HG03378 (cell line): ENCODE data around the gene KDM6B.
"Not testable (repeated sequence)": the region's sequence is repeated elsewhere in the genome, so short reads cannot be mapped to it uniquely, and the experiment has no call there.

Experiments
- ATAC-seq: cut with Tn5 transposase; IDR thresholded peaks from one replicate; pipeline ENCODE4 v1.9.1; 2021; ENCODE audit warnings: mild to moderate bottlenecking, moderate library complexity; ENCODE audit not compliant: unreplicated experiment

The KDM6B gene, protein sequence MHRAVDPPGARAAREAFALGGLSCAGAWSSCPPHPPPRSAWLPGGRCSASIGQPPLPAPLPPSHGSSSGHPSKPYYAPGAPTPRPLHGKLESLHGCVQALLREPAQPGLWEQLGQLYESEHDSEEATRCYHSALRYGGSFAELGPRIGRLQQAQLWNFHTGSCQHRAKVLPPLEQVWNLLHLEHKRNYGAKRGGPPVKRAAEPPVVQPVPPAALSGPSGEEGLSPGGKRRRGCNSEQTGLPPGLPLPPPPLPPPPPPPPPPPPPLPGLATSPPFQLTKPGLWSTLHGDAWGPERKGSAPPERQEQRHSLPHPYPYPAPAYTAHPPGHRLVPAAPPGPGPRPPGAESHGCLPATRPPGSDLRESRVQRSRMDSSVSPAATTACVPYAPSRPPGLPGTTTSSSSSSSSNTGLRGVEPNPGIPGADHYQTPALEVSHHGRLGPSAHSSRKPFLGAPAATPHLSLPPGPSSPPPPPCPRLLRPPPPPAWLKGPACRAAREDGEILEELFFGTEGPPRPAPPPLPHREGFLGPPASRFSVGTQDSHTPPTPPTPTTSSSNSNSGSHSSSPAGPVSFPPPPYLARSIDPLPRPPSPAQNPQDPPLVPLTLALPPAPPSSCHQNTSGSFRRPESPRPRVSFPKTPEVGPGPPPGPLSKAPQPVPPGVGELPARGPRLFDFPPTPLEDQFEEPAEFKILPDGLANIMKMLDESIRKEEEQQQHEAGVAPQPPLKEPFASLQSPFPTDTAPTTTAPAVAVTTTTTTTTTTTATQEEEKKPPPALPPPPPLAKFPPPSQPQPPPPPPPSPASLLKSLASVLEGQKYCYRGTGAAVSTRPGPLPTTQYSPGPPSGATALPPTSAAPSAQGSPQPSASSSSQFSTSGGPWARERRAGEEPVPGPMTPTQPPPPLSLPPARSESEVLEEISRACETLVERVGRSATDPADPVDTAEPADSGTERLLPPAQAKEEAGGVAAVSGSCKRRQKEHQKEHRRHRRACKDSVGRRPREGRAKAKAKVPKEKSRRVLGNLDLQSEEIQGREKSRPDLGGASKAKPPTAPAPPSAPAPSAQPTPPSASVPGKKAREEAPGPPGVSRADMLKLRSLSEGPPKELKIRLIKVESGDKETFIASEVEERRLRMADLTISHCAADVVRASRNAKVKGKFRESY (N-terminal part only)

DNA sequence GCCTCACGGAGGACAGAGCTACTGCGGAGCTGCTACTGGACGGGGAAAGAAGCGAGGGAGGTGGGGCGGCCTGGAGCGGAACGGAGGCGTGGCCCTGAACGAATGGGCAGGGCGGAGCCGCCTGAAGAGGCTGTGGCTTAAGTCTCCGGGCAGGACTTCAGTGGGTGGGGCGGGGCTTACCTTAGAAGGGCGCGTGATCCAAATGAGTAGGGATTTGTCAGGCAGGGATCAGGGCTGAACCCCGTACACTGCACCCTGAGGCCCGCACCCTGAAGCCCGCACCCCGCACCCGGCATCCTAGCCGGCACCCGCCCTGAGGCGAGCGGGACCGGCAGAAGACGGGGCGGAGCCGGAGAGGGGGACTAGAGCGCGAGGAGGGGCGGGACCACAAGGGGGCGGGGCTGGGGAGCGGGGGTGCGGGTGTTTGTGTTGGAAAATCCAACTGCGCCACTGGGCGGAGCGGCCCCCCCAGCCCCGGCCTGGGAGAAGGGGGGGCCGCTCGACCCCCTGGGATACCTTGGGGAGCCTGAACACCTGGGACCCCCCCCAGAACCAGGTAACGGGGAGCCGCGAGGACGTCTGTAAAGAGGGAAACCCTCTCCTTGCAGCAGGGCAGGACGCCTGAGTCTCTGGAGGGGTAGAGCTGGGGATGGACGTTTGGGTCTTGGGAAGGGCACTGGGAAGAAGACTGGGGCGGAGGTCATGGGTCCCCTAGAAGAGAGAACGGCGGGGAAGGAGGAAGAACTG is at the start of gene KDM6B:
Gene KDM6B, plus strand, starts transcription at position 423 of the 747 bp plus-strand sequence. CDS start 11,338 bp downstream, outside the sequence.
- ATAC-seq, result no peak

DNA sequence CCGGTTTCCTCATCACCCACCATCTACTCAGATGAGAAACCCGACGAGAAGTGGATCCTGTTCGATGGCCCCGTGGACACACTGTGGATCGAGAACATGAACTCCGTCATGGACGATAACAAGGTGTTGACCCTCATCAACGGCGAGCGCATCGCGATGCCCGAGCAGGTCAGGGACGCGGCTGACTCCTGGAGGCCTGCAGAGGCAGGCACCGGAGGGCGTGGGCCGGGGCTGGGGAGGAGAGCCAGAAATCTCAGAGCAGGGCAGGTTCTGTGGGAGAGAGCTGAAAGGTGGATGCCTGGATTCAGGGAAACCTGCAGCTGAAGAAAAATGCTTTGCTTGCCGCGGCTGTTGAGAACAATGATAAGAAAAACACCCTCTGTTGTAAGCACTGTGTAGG is 47.2 kb upstream of the KDM6B start:
- no peak for ATAC-seq

DNA sequence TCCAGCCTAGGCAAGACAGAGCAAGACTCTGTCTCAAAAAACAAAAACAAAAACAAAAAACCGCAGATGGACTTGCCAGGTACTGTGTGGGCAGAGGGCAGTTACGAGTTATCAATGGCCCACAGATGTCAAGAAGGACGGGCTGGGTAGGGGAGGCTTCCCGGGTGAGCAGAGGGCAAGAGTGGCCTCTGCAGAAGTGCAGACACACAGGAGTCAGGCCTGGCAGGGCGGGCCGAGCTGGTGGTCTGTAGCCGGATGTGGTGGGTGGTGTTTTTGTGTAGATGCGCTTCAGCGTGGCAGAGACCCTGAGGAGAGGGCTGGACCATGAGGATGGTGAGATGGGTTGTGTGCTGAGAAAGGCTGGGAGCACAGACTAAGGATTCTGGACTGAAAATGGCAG is 44.9 kb upstream of the KDM6B start:
- ATAC-seq, result no peak

DNA sequence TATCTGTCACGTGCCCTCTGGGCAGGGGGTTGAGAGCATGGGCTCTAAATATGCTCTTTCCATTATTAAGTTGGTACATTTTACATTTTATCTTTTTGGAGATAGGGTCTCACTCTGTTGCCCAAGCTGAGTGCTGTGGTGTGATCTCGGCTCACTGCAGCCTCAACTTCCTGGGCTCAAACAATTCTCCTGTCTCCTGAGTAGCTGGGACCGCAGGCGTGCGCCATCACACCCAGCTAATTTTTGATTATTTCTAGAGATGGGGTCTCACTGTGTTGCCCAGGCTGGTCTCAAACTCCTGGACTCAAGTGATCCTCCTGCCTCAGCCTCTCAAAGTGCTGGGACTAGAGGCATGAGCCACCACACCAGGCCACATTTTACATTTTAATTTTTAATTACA is 43.9 kb upstream of the KDM6B start:
- ATAC-seq, result no peak

DNA sequence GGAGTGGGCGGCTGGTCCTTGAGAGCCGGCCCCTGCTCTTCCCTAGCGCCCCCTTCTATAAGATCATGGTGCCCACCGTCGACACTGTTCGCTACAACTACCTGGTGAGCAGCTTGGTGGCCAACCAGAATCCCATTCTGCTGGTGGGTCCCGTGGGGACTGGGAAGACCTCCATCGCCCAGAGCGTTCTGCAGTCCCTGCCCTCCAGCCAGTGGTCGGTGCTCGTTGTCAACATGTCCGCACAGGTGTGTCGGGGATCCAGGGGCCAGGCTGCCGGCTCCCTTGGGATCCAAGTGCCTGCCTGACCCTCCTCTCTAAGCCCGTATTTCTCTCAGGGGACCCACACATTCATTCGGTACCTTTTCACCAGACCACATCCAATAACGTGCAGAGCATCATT is 41.4 kb upstream of the KDM6B start:
- ATAC-seq, result no peak

DNA sequence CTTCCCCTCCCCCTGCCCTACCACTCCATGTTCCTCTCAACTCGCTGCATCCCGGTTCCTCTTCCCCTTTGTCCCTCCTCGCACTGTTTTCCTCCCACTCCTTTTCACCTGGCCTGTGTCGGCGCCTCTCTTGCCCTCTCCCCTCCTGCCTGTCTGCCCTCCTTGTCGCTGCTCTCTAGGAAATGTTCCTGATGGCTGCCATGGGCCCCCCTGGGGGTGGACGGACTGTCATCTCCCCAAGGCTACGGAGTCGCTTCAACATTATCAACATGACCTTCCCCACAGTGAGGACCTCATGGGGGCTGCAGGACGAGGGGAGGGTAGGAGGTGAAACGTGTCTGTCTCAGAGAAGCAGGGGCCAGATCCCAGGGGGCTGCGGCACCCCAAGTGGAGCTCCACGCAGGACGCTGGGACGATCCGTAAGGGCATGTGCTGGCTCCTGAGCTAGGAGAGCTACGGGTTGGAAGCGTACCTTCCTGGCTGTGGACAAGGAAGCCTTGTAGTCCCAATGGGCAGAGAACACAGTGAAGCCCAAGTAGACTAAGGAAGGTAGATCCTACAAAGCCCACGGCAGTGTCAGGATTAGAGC is 39.8 kb upstream of the KDM6B start:
- ATAC-seq, result no peak

DNA sequence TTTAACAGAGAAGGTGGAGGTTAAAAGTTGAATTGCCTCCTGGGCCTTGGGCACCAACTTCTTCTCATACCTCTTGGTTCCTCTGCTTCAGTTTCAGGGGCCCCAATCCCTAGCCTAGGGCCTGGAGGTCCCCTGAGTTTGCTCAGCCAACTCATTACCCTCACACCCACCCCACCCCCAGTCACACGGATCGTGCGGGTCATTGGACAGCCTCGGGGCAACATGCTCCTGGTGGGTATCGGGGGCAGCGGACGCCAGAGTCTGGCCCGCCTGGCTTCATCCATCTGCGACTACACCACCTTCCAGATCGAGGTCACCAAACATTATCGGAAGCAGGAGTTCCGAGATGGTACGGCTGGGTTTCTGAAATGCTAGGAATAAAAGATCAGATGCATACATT is 36.0 kb upstream of the KDM6B start:
- ATAC-seq, result no peak

DNA sequence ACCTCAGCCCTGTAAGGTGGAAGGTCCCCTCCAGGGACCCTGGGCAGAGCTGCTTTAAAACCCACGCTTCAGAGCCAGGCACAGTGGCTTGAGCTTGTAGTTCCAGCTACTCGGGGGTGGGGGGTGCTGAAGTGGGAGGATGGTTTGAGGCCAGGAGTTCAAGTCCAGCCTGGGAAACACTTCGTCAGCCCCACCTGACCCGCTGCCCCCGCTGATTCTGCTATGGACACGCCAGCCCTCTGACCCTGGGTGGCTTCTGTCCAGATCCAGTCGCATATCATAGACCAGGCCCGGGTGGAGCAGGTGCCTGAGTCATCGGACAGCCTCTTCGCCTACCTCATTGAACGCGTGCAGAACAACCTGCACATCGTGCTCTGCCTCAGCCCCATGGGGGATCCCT is 35.2 kb upstream of the KDM6B start:
- ATAC-seq, result no peak

DNA sequence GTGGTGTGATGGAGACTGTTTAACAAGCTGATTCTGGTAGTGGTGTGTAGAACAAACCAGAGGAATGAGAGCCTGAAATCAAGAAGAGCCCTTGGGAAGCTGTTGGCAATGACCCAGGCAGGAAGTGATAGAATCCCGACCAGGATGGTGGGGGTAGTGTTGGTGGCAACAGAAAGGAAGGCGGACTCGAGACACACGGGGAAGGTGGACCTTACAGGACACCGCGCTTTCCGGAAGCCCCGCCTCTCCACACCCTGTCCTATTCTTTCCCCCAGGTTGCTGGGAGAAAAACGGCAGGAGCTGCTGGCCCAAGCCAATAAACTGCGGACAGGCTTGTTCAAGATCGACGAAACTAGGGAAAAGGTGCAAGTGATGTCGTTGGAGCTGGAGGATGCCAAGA is 30.0 kb upstream of the KDM6B start:
- no peak for ATAC-seq

DNA sequence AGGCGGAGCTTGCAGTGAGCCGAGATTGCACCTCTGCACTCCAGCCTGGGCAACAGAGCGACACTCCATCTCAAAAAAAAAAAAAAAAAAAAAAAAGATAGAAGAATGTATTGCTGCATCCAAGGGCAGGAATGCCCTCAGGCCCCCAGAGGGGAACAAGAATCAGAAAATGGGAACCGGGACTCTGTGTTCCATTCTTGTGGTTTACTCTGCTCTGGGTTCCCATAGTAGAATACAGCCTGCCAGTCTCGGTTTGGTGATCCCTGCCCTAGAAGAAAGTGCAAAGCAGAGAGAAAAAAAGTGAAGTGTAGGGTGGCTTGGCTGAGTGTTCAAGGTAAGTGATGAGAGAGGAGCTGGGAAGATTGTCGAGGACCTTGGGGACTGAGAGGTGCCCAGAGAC is 27.4 kb upstream of the KDM6B start:
- ATAC-seq, result no peak

DNA sequence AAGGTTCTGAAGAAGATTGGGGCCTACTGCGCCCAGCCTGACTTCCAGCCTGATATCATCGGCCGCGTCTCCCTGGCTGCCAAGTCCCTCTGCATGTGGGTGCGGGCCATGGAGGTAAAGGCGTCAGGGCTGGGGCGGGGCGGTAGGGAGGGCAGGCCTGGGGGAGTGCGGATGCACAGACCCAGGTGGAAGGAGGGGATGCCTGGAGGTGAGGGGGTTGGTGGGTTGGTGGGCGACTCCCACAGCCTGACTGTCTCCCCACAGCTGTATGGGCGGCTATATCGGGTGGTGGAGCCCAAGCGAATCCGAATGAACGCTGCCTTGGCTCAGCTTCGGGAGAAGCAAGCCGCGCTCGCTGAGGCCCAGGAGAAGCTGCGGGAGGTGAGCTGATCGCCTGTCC is 26.8 kb upstream of the KDM6B start:
- ATAC-seq, result no peak

DNA sequence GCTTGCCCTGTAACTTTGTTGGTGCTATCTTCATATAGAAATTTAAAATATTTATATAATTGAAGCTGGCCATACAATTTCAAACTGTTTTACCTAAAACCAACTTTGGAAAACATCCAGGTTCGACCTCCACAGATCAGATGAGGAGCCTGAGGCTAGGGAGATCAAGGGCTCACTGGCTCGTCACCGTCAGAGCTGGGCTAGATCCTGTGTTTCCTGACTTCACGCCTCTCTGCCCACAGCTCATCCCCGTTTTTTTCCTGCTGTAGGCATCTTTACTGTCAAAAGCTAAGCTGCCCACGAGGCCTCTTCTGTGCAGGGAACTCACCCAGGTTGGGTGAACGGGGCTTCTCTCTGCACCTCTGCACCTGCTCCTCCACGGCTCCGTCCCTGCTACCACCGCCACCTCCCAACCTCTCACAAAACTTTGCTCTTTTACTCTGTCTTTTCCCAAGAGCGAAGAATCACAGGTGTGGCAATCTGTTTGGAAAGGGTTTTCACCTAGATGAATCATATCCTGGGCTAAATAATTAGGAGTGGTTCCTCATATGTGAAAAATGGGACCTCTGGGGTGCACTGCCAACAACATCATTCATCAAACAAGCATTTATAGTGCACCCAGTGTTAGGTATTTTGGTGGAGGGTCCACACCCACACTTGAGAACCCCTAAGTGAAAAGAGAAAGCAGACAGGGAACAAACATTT is 24.8 kb upstream of the KDM6B start:
- no peak for ATAC-seq

DNA sequence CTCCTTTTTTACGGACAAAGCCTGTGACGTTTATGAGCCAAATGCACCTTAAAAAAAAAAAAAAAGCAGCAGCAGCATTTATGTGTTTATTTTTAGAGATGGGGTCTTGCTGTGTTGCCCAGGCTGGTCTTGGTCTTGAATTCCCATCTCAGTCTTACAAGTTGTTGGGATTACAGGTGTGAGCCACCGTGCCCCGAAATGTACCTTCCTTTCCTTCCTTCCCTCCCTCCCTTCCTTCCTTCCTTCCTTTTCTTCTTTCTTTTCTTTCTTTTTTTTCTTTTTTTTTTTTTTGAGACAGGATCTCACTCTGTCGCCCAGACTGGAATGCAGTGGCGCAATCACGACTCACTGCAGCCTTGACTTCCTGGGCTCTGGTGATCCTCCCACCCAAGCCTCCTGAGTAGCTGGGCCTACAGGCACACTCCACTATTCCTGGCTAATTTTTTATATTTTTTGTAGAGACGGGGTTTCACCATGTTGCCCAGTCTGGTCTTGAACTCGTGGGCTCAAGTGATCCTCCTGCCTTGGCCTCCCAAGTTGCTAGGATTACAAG is 24.1 kb upstream of the KDM6B start:
- ATAC-seq, result not testable (repeated sequence)

DNA sequence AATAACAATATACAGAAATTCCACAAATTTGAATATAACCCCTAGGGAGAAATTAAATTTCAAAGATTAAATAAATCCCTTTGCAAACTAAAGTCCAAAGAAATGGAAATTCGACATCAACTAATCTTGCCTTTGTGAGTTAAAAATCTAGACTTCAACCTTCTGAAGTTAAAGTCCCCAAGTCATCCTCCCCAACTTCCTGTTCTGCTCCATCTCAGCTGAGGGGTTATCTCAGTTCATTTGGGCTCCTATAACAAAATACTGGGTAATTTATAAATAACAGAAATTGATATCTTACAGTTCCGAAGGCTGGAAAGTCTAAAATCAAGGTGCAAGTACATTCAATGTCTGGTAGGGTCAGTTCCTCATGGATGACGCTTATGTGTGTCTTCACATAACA is 22.8 kb upstream of the KDM6B start:
- no peak for ATAC-seq

DNA sequence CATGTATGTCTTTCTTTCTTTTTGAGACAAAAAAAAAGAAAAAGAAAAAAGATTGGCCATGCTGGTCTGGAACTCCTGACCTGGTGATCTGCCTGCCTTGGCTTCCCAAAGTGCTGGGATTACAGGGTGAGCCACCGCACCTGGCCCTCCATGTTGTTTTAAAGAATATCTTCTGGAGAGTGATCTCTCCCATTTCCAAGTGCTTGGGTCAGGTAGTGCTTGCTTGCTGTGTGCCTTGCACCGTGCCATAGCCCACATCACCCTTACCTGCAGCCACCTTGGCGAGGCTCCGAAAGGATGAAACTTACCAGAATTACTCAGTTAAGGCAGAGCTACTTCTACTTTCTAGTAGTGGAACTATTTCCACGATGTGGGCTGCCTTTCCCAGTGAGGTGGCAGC is 19.0 kb upstream of the KDM6B start:
- no peak for ATAC-seq

DNA sequence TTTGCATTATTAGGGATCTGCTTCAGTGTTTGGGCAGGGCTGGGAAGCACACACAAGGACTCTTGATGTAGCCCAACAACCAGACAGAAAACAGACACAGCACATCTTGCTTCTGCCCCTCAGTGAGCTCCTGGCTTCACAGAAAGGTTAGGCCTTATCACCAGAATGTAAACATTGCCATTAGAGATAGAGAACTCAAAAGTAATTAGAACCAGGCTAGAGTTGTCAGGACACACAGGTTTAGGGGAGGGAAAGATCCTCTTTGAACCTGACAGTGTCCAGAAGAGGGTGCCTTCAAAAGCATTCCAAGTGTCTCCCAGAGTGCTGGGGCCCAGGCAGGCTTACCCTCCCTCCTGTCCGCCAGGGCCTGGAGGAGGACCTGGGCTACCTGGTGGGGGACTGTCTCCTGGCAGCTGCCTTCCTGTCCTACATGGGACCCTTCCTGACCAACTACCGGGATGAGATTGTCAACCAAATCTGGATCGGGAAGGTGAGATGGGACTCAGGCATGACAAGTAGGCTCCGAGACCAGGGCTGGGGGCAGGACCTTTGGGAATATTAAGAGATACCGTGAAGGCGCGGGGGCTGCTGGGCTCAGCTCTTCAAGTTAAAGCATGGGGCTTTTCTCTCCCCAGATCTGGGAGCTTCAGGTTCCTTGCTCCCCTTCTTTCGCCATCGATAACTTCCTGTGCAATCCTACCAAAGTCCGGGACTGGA is 16.9 kb upstream of the KDM6B start:
- ATAC-seq, result no peak

DNA sequence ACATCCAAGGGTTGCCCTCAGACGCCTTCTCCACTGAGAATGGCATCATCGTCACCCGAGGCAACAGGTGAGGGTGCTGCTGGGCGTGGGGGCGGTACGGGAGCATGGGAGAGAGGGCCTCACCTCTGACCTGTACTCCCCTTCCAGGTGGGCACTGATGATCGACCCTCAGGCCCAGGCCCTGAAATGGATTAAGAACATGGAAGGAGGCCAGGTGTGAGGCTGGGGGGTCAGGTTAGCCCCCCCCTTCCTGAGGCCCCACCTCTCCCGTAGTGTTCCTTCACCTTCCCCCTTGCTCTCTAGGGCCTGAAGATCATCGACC is 16.4 kb upstream of the KDM6B start:
- no peak for ATAC-seq

DNA sequence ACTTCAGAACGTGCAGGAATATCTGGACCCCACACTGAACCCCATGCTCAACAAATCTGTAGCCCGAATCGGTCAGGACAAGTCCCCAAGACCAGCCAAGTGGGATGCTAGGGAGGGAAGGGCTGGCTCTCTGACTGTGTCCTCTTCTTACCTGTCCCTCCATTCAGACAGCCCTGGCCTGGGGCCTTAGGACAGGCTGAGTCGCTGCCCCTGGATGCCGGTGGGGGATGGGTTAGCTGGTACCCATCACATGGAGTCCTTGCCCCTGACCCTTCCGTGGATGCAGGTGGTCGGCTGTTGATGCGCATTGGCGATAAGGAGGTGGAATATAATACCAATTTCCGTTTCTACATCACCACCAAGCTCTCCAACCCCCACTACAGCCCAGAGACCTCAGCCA is 16.0 kb upstream of the KDM6B start:
- no peak for ATAC-seq
